MM.1S (cell line): ENCODE data around the gene CD40LG.

ENCODE experiments used
- DNase-seq: peaks from one replicate; pipeline ENCODE4 v3.0.0-alpha.2; 2015
- H2AFZ ChIP-seq: fragments of 300-600 bp; sonication (generic); 2 replicates; pipeline ENCODE4 v1.6.0; 2016; ENCODE audit warnings: antibody characterized with exemption, low read length
- H3F3A ChIP-seq: fragments of 300-600 bp; sonication (generic); 2 replicates; pipeline ENCODE4 v1.6.1; 2016; ENCODE audit warnings: mild to moderate bottlenecking, antibody characterized with exemption, low read length, moderate library complexity, mixed read lengths; ENCODE audit not compliant: insufficient read depth
- H3K27ac ChIP-seq: fragments of 300-600 bp; sonication (generic); 2 replicates; pipeline ENCODE4 v1.5.1; 2016; ENCODE audit warnings: mild to moderate bottlenecking, low read length
- H3K27me3 ChIP-seq: fragments of 300-600 bp; sonication (generic); replicated peaks from 2 replicates; pipeline ENCODE4 v1.6.0; 2016; ENCODE audit warnings: low read length; ENCODE audit not compliant: insufficient read depth
- H3K36me3 ChIP-seq: fragments of 300-600 bp; sonication (generic); replicated peaks from 2 replicates; pipeline ENCODE4 v1.6.1; 2016; ENCODE audit warnings: mild to moderate bottlenecking, low read length, mixed read lengths; ENCODE audit not compliant: insufficient read depth
- H3K4me1 ChIP-seq: fragments of 300-600 bp; sonication (generic); 2 replicates; pipeline ENCODE4 v1.6.1; 2016; ENCODE audit warnings: low read length, mixed read lengths
- H3K4me2 ChIP-seq: fragments of 300-600 bp; sonication (generic); 2 replicates; pipeline ENCODE4 v1.6.0; 2016; ENCODE audit warnings: low read depth, low read length
- H3K4me3 ChIP-seq: fragments of 300-600 bp; sonication (generic); 2 replicates; pipeline ENCODE4 v1.5.1; 2016; ENCODE audit warnings: low read length, mixed read lengths
- H3K79me2 ChIP-seq: fragments of 300-600 bp; sonication (generic); 2 replicates; pipeline ENCODE4 v1.6.1; 2016; ENCODE audit warnings: mixed run types, low read length, mixed read lengths
- H3K9ac ChIP-seq: fragments of 300-600 bp; sonication (generic); 2 replicates; pipeline ENCODE4 v1.6.1; 2016; ENCODE audit warnings: low read length, mixed read lengths
- H3K9me2 ChIP-seq: fragments of 300-600 bp; sonication (generic); replicated peaks from 2 replicates; pipeline ENCODE4 v1.6.1; 2016; ENCODE audit warnings: mild to moderate bottlenecking, low read length, mixed read lengths; ENCODE audit not compliant: insufficient read depth
- H3K9me3 ChIP-seq: fragments of 300-600 bp; sonication (generic); replicated peaks from 2 replicates; pipeline ENCODE4 v1.6.1; 2016; ENCODE audit warnings: mild to moderate bottlenecking, low read length, mixed read lengths; ENCODE audit not compliant: insufficient read depth
- H4K20me1 ChIP-seq: fragments of 300-600 bp; sonication (generic); 2 replicates; pipeline ENCODE4 v1.6.1; 2016; ENCODE audit warnings: mild to moderate bottlenecking, low read length, moderate library complexity, mixed read lengths; ENCODE audit not compliant: insufficient read depth
- CTCF ChIP-seq: fragments of 300-600 bp; sonication (generic); IDR thresholded peaks from 2 replicates; pipeline ENCODE4 v1.5.1; 2016; ENCODE audit warnings: antibody characterized with exemption, low read length, mixed read lengths
- EZH2 ChIP-seq: fragments of 300-600 bp; sonication (generic); optimal IDR thresholded peaks from 2 replicates; pipeline ENCODE3; 2017; ENCODE audit warnings: low read depth, mild to moderate bottlenecking, antibody characterized with exemption, low read length, mixed read lengths
- EZH2phosphoT487 ChIP-seq: fragments of 300-600 bp; sonication (generic); IDR thresholded peaks from 2 replicates; pipeline ENCODE4 v1.6.1; 2018; ENCODE audit warnings: antibody characterized with exemption, low read length

Gene CD40LG

GRCh38 chrX:136625246-136625645, 22.7 kb upstream of the CD40LG start:
- H2AFZ ChIP-seq = no peak overlapping the region
- DNase-seq = no peak
- H3K27ac ChIP-seq = no peak overlapping the region
- no peak overlapping the region for H3K4me2 ChIP-seq
- no peaks in the 10 kb centered on the region for H4K20me1 ChIP-seq
- H3F3A ChIP-seq = no peaks in the 10 kb centered on the region
- H3K9me2 ChIP-seq = no peaks in the 10 kb centered on the region
- no peak overlapping the region for H3K9ac ChIP-seq
- TF ChIP-seq EZH2phosphoT487 (no peak), CTCF (no peak), EZH2 (no peak)
- H3K27me3 ChIP-seq = no peaks in the 10 kb centered on the region
- no peak overlapping the region for H3K4me3 ChIP-seq
- no peaks in the 10 kb centered on the region; the same call in 1 of the 2 replicates for H3K9me3 ChIP-seq
- no peaks in the 10 kb centered on the region for H3K4me1 ChIP-seq
- no peaks in the 10 kb centered on the region for H3K79me2 ChIP-seq
- H3K36me3 ChIP-seq = no peaks in the 10 kb centered on the region

- H4K20me1 ChIP-seq = no peaks in the 10 kb centered on the region
- TF ChIP-seq EZH2 = no peak
- no peak for TF ChIP-seq EZH2phosphoT487
- no peak for TF ChIP-seq CTCF
- H3K36me3 ChIP-seq = no peaks in the 10 kb centered on the region
- no peaks in the 10 kb centered on the region for H3K9me2 ChIP-seq
- no peak overlapping the region for H3K9ac ChIP-seq
- no peaks in the 10 kb centered on the region for H3K4me1 ChIP-seq
- H3K27me3 ChIP-seq = no peaks in the 10 kb centered on the region
- H3K9me3 ChIP-seq = no peaks in the 10 kb centered on the region; the same call in 1 of the 2 replicates
- H3K4me2 ChIP-seq = no peak overlapping the region
- no peaks in the 10 kb centered on the region for H3K79me2 ChIP-seq
- no peak overlapping the region for H2AFZ ChIP-seq
- no peak overlapping the region for H3K4me3 ChIP-seq
- no peak overlapping the region for H3K27ac ChIP-seq
- H3F3A ChIP-seq = no peaks in the 10 kb centered on the region
- no peak for DNase-seq
These were observed 21.7 kb upstream of the CD40LG start for GRCh38 chrX:136626237-136626636.

- Histone ChIP-seq H3K4me3 (no peak overlapping the region), H3K36me3 (no peaks in the 10 kb centered on the region), H3K4me1 (no peaks in the 10 kb centered on the region), H3K79me2 (no peaks in the 10 kb centered on the region), H3K27me3 (no peaks in the 10 kb centered on the region), H3K9ac (no peak overlapping the region), H4K20me1 (no peaks in the 10 kb centered on the region), H2AFZ (no peak overlapping the region), H3K27ac (no peak overlapping the region), H3K4me2 (no peak overlapping the region), H3F3A (no peaks in the 10 kb centered on the region), H3K9me2 (no peaks in the 10 kb centered on the region), H3K9me3 (no peaks in the 10 kb centered on the region; the same call in 1 of the 2 replicates)
- TF ChIP-seq EZH2phosphoT487 (no peak), EZH2 (no peak), CTCF (no peak)
- no peak for DNase-seq
These were observed 21.1 kb upstream of the CD40LG start for GRCh38 chrX:136626891-136627290.
